Adipocyte (in vitro differentiated cells): Measurements from ENCODE around the gene LEF1.
A peak's percentile ranks its signal among the peaks of the same experiment; 100 is the strongest.

ENCODE experiments used
- DNase-seq: peaks from one replicate; pipeline ENCODE4 v3.0.0-alpha.2; 2015; ENCODE audit warnings: low read depth
- H3K27me3 ChIP-seq: replicated peaks from 2 replicates; pipeline ENCODE4 v1.7.0; 2013; ENCODE audit warnings: mild to moderate bottlenecking, low read length, moderate library complexity; ENCODE audit not compliant: control insufficient read depth, insufficient read depth
- H3K36me3 ChIP-seq: 2 replicates; pipeline ENCODE4 v1.7.0; 2013; ENCODE audit warnings: low read length, mild to moderate bottlenecking, moderate library complexity; ENCODE audit not compliant: control insufficient read depth, insufficient read depth, severe bottlenecking
- H3K4me1 ChIP-seq: 2 replicates; pipeline ENCODE4 v1.7.0; 2013; ENCODE audit warnings: mild to moderate bottlenecking, low read length, moderate library complexity; ENCODE audit not compliant: control insufficient read depth, insufficient read depth
- H3K4me3 ChIP-seq: 2 replicates; pipeline ENCODE4 v1.7.0; 2013; ENCODE audit warnings: mild to moderate bottlenecking, low read length, moderate library complexity
- H3K9ac ChIP-seq: 2 replicates; pipeline ENCODE4 v1.7.0; 2013; ENCODE audit warnings: mild to moderate bottlenecking, low read length, moderate library complexity
- H3K9me3 ChIP-seq: 2 replicates; pipeline ENCODE4 v1.7.0; 2013; ENCODE audit warnings: mild to moderate bottlenecking, low read length, moderate library complexity; ENCODE audit not compliant: control insufficient read depth

LEF1 gene

GRCh38 chr4:108006361-108006760, 162.4 kb downstream of the LEF1 start:
- no peak overlapping the region for H3K4me3 ChIP-seq
- no peaks in the 10 kb centered on the region for H3K27me3 ChIP-seq
- DNase-seq, result no peak
- no peaks in the 10 kb centered on the region for H3K9me3 ChIP-seq
- peaks cover 42% of the 10 kb centered on the region for H3K4me1 ChIP-seq
- peaks cover 9% of the 10 kb centered on the region for H3K36me3 ChIP-seq
- no peak overlapping the region for H3K9ac ChIP-seq

GRCh38 chr4:108005807-108006206, 162.9 kb downstream of the LEF1 start:
- H3K9ac ChIP-seq, result no peak overlapping the region
- no peak overlapping the region for H3K4me3 ChIP-seq
- no peaks in the 10 kb centered on the region for H3K9me3 ChIP-seq
- H3K27me3 ChIP-seq, result no peaks in the 10 kb centered on the region
- no peak for DNase-seq
- H3K4me1 ChIP-seq, result peaks cover 43% of the 10 kb centered on the region
- H3K36me3 ChIP-seq, result peaks cover 6% of the 10 kb centered on the region

- H3K27me3 ChIP-seq, result no peaks in the 10 kb centered on the region
- peaks cover 32% of the 10 kb centered on the region for H3K4me1 ChIP-seq
- no peak overlapping the region for H3K9ac ChIP-seq
- peaks cover 16% of the 10 kb centered on the region for H3K36me3 ChIP-seq
- no peak for DNase-seq
- H3K4me3 ChIP-seq, result no peak overlapping the region
- no peaks in the 10 kb centered on the region for H3K9me3 ChIP-seq
Measured at GRCh38 chr4:108004646-108005045, 164.1 kb downstream of the LEF1 start.

GRCh38 chr4:108003982-108004515, 164.7 kb downstream of the LEF1 start:
- peaks cover 21% of the 10 kb centered on the region for H3K36me3 ChIP-seq
- no peak for DNase-seq
- peaks cover 28% of the 10 kb centered on the region for H3K4me1 ChIP-seq
- H3K27me3 ChIP-seq, result no peaks in the 10 kb centered on the region
- no peaks in the 10 kb centered on the region for H3K9me3 ChIP-seq
- no peak overlapping the region for H3K9ac ChIP-seq
- no peak overlapping the region for H3K4me3 ChIP-seq

DNA sequence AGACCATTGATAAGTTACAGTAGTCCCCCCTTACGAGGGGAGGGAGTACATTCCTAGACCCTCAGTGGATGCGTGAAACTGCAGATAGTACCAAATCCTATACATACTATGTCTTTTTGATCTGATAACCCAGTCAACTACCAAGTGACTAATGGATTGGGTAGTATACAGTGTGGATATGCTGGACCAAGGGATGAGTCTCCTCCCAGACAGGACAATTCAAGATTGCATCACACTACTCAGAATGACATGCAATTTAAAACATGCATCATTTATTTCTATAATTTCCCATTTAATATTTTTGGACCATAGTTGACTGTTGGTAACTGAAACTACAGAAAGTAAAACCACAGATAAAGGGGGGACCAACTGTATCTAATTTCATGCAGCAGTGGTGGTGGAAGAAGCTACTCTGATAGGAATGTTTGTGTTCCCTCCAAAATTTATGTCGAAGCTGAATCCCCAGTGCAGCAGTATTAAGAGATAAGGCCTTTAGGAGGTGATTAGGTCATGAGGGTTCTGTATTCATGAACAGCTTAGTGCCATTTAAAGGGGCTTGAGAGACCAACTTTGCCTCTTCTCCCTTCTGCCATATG, 167.1 kb downstream of the LEF1 start:
- Histone ChIP-seq H3K9ac (no peak overlapping the region), H3K27me3 (no peaks in the 10 kb centered on the region), H3K4me1 (peaks cover 44% of the 10 kb centered on the region), H3K4me3 (no peak overlapping the region), H3K36me3 (peaks cover 30% of the 10 kb centered on the region), H3K9me3 (no peaks in the 10 kb centered on the region)
- no peak for DNase-seq

- Histone ChIP-seq H3K27me3 (no peaks in the 10 kb centered on the region), H3K36me3 (peaks cover 41% of the 10 kb centered on the region), H3K9ac (no peak overlapping the region), H3K4me3 (no peak overlapping the region), H3K9me3 (no peaks in the 10 kb centered on the region), H3K4me1 (peaks cover 39% of the 10 kb centered on the region)
- DNase-seq, result peak; percentile 6
Measured at GRCh38 chr4:107999932-108000539, 168.7 kb downstream of the LEF1 start.

DNA sequence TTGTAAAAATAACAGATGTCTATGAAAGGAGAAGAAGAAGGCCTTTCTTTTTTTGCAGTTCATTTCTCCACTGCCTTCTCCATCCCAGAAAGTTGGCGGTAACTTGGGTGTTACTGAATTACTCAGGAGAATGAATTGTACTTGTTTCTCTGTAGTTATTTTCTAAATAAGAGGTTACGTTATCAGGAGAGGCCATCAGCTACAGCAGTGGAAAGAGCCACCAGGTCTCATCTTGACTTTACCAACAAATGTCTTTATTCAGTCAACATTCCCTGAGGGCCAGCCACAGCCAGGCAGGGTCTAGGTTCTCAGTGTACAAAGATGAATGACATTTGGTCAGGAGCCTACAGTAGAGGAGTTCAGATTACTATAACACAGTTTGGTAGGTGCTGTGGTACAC, 170.9 kb downstream of the LEF1 start:
- Histone ChIP-seq H3K4me1 (peaks cover 47% of the 10 kb centered on the region), H3K4me3 (no peak overlapping the region), H3K36me3 (peaks cover 45% of the 10 kb centered on the region), H3K9me3 (no peaks in the 10 kb centered on the region), H3K27me3 (no peaks in the 10 kb centered on the region), H3K9ac (peak overlapping the region; percentile 21)
- DNase-seq, result no peak
